H9 (cell line): ENCODE data around the gene ACTR2. TPM values are rescaled to one million over a fixed set of nuclear protein-coding genes. Genes with fewer than 3 reads are reported as not detected.

Source experiments
- DNase-seq: peaks from one replicate; pipeline ENCODE4 v3.0.0-alpha.2; 2017
- H2AFZ ChIP-seq: one replicate; pipeline ENCODE4 v1.6.1; 2013; ENCODE audit warnings: mild to moderate bottlenecking, low read length, control low read depth, moderate library complexity
- H2AK5ac ChIP-seq: 2 replicates; pipeline ENCODE4 v1.6.1; 2013; ENCODE audit warnings: low read length, control low read depth, mixed read lengths; ENCODE audit not compliant: insufficient read length
- H2BK120ac ChIP-seq: one replicate; pipeline ENCODE4 v1.6.1; 2013; ENCODE audit warnings: low read depth, mild to moderate bottlenecking, low read length, control low read depth, inconsistent platforms; ENCODE audit not compliant: poor library complexity, severe bottlenecking
- H2BK12ac ChIP-seq: 2 replicates; pipeline ENCODE4 v1.6.1; 2013; ENCODE audit warnings: low read length, control low read depth, mixed read lengths, low read depth; ENCODE audit not compliant: insufficient read length
- H2BK15ac ChIP-seq: 2 replicates; pipeline ENCODE4 v1.6.1; 2013; ENCODE audit warnings: low read depth, low read length, control low read depth
- H2BK20ac ChIP-seq: one replicate; pipeline ENCODE4 v1.6.1; 2013; ENCODE audit warnings: low read depth, mild to moderate bottlenecking, low read length, control low read depth, inconsistent platforms; ENCODE audit not compliant: poor library complexity, severe bottlenecking
- H2BK5ac ChIP-seq: 2 replicates; pipeline ENCODE4 v1.6.1; 2013; ENCODE audit warnings: low read length, control low read depth, mixed read lengths; ENCODE audit not compliant: insufficient read length
- H3K14ac ChIP-seq: 2 replicates; pipeline ENCODE4 v1.6.1; 2013; ENCODE audit warnings: low read length, control low read depth; ENCODE audit not compliant: insufficient read depth
- H3K18ac ChIP-seq: 2 replicates; pipeline ENCODE4 v1.6.1; 2013; ENCODE audit warnings: low read depth, mild to moderate bottlenecking, mixed read lengths, low read length, control low read depth; ENCODE audit not compliant: insufficient read length
- H3K23ac ChIP-seq: 2 replicates; pipeline ENCODE4 v1.6.1; 2013; ENCODE audit warnings: low read length, control low read depth, mixed read lengths, low read depth; ENCODE audit not compliant: insufficient read length
- H3K23me2 ChIP-seq: 2 replicates; pipeline ENCODE4 v1.6.1; 2013; ENCODE audit warnings: low read depth, mild to moderate bottlenecking, mixed read lengths, low read length, control low read depth; ENCODE audit not compliant: insufficient read length, poor library complexity, severe bottlenecking
- H3K27ac ChIP-seq: 2 replicates; pipeline ENCODE4 v1.5.1; 2013; ENCODE audit warnings: low read length, control low read depth, mixed read lengths, low read depth; ENCODE audit not compliant: insufficient read length
- H3K27me3 ChIP-seq: 2 replicates; pipeline ENCODE4 v1.6.1; 2013; ENCODE audit warnings: low read length, control low read depth, inconsistent platforms; ENCODE audit not compliant: insufficient read depth
- H3K4ac ChIP-seq: 2 replicates; pipeline ENCODE4 v1.6.1; 2013; ENCODE audit warnings: low read depth, mild to moderate bottlenecking, control low read depth, inconsistent platforms, low read length, moderate library complexity
- H3K4me1 ChIP-seq: 2 replicates; pipeline ENCODE4 v1.6.1; 2013; ENCODE audit warnings: low read length, control low read depth, inconsistent platforms; ENCODE audit not compliant: insufficient read depth
- H3K4me2 ChIP-seq: 2 replicates; pipeline ENCODE4 v1.6.1; 2013; ENCODE audit warnings: low read length, control low read depth, mixed read lengths; ENCODE audit not compliant: insufficient read length, insufficient read depth
- H3K56ac ChIP-seq: 2 replicates; pipeline ENCODE4 v1.6.1; 2013; ENCODE audit warnings: low read depth, mild to moderate bottlenecking, mixed read lengths, low read length, control low read depth; ENCODE audit not compliant: insufficient read length
- H3K79me1 ChIP-seq: 2 replicates; pipeline ENCODE4 v1.6.1; 2013; ENCODE audit warnings: low read depth, mild to moderate bottlenecking, moderate library complexity, low read length, control low read depth, inconsistent platforms; ENCODE audit not compliant: insufficient read depth, poor library complexity, severe bottlenecking
- H3K79me2 ChIP-seq: 2 replicates; pipeline ENCODE4 v1.6.1; 2013; ENCODE audit warnings: low read length, control low read depth, inconsistent platforms; ENCODE audit not compliant: insufficient read depth
- H3K9ac ChIP-seq: 2 replicates; pipeline ENCODE4 v1.6.1; 2013; ENCODE audit warnings: low read length, control low read depth, mixed read lengths; ENCODE audit not compliant: insufficient read length; ENCODE audit errors: extremely low read depth
- H3K9me3 ChIP-seq: one replicate; pipeline ENCODE4 v1.6.1; 2013; ENCODE audit warnings: low read depth, low read length, inconsistent platforms; ENCODE audit not compliant: control insufficient read depth
- H3T11ph ChIP-seq: one replicate; pipeline ENCODE4 v1.6.1; 2013; ENCODE audit warnings: mild to moderate bottlenecking, low read length, control low read depth, inconsistent platforms
- H4K20me1 ChIP-seq: one replicate; pipeline ENCODE4 v1.6.1; 2013; ENCODE audit not compliant: control insufficient read depth, insufficient read length, insufficient read depth
- H4K5ac ChIP-seq: 2 replicates; pipeline ENCODE4 v1.6.1; 2013; ENCODE audit warnings: low read depth, mild to moderate bottlenecking, mixed read lengths, low read length, control low read depth; ENCODE audit not compliant: insufficient read length
- H4K8ac ChIP-seq: replicated peaks from 2 replicates; pipeline ENCODE4 v1.6.1; 2013; ENCODE audit warnings: low read length, control low read depth, mixed read lengths, low read depth; ENCODE audit not compliant: insufficient read length
- H4K91ac ChIP-seq: 2 replicates; pipeline ENCODE4 v1.6.1; 2013; ENCODE audit warnings: low read depth, mild to moderate bottlenecking, moderate library complexity, mixed read lengths, low read length, control low read depth; ENCODE audit not compliant: insufficient read length
- H3K27ac Mint-ChIP-seq, 3 experiments: 2 replicates in 2 of 3; 3 replicates in 1 of 3; pipeline ENCODE4 v1.8.0; 2020 to 2021; ENCODE audit warnings: mixed read lengths in 3 of 3, mild to moderate bottlenecking in 1 of 3, moderate library complexity in 1 of 3
- H3K27me3 Mint-ChIP-seq: 2 replicates; pipeline ENCODE4 v1.8.0; 2021; ENCODE audit warnings: low read depth, mild to moderate bottlenecking, moderate library complexity, mixed read lengths
- H3K36me3 Mint-ChIP-seq, 3 experiments: 2 replicates in 2 of 3; 3 replicates in 1 of 3; pipeline ENCODE4 v1.8.0; 2020 to 2021; ENCODE audit warnings: low read depth in 3 of 3, mixed read lengths in 3 of 3; ENCODE audit not compliant: insufficient read depth in 1 of 3
- H3K4me1 Mint-ChIP-seq, 2 experiments: 2 replicates each; pipeline ENCODE4 v1.8.0; 2020; ENCODE audit warnings: mixed read lengths in 2 of 2
- H3K4me3 Mint-ChIP-seq, 2 experiments: 2 replicates in 1 of 2; 3 replicates in 1 of 2; pipeline ENCODE4 v1.8.0; 2020 to 2021; ENCODE audit warnings: mild to moderate bottlenecking in 2 of 2, mixed read lengths in 2 of 2, moderate library complexity in 1 of 2
- H3K9me3 Mint-ChIP-seq, 2 experiments: 2 replicates in 1 of 2; 3 replicates in 1 of 2; pipeline ENCODE4 v1.8.0; 2020; ENCODE audit warnings: mild to moderate bottlenecking in 2 of 2, mixed read lengths in 2 of 2, moderate library complexity in 1 of 2
- CTCF ChIP-seq: fragments of 200-600 bp; sonication (generic); conservative IDR thresholded peaks from 3 replicates; pipeline ENCODE4 v1.8.0; 2021; ENCODE audit warnings: antibody characterized with exemption, mild to moderate bottlenecking
- WGBS: extraction: QIAGEN DNeasy Blood & Tissue Kit; methylation state at CpG from one replicate; pipeline ENCODE4 v1.1.7; 2013; ENCODE audit warnings: missing lambda C conversion rate, low lambda C conversion rate, mixed read lengths; ENCODE audit not compliant: insufficient read length; ENCODE audit errors: extremely low coverage; 5-methylcytosine and 5-hydroxymethylcytosine counted together
- total RNA-seq: library from RNA; stranded (reverse); gene quantifications from 2 replicates; pipeline ENCODE4 v1.2.1, GENCODE V29; 2021

The ACTR2 gene
- total RNA-seq, 1 experiment from 2014 or later = 176 TPM

- Histone ChIP-seq H3K27me3 (no peaks in the 10 kb centered on the region), H3K4me1 (no peaks in the 10 kb centered on the region), H3K4me2 (peak overlapping the region; percentile 94), H4K20me1 (no peaks in the 10 kb centered on the region), H3K56ac (no peak overlapping the region), H3K23ac (no peak overlapping the region), H3K4ac (no peak overlapping the region), H3K27ac (no peak overlapping the region), H4K8ac (no peak overlapping the region), H4K91ac (no peak overlapping the region), H2BK120ac (no peak overlapping the region), H2BK20ac (no peak overlapping the region), H3K18ac (no peak overlapping the region), H3K14ac (no peak overlapping the region), H3K9ac (peak overlapping the region; percentile 76), H3K79me1 (peaks cover 2% of the 10 kb centered on the region), H3T11ph (no peak overlapping the region), H2AFZ (no peak overlapping the region), H3K23me2 (peaks cover 8% of the 10 kb centered on the region), H2BK5ac (no peak overlapping the region), H2BK12ac (no peak overlapping the region), H2AK5ac (no peak overlapping the region), H4K5ac (no peak overlapping the region), H3K9me3 (no peaks in the 10 kb centered on the region), H3K79me2 (peaks cover 7% of the 10 kb centered on the region; the same call in 1 of the 2 replicates), H2BK15ac (no peak overlapping the region)
- no CpG with 5 or more reads among the region's 13 CpGs for WGBS
- H3K4me3 Mint-ChIP-seq = peak overlapping the region; percentile 93 to 97
- H3K4me1 Mint-ChIP-seq = peaks cover 11 to 13% of the 10 kb centered on the region in 2 experiments; a peak in 3 of 4 replicates
- DNase-seq = no peak
- peak overlapping the region; percentile 81 to 96 (median 84); a peak in 5 of 7 replicates for H3K27ac Mint-ChIP-seq
- H3K36me3 Mint-ChIP-seq = no peaks in the 10 kb centered on the region; a peak in 2 of 7 replicates
- no peaks in the 10 kb centered on the region for H3K9me3 Mint-ChIP-seq
- peaks cover 4% of the 10 kb centered on the region for H3K27me3 Mint-ChIP-seq
- TF ChIP-seq CTCF = no peak
Observed at GRCh38 chr2:65227020-65227455, 593 bp upstream of the ACTR2 start.
